CD4-positive, CD25-positive, alpha-beta regulatory T cell (primary cell): ENCODE measurements around the gene GPNMB. TPM values are rescaled to one million over a fixed set of nuclear protein-coding genes. Genes with fewer than 3 reads are reported as not detected.

Experiments
- ATAC-seq, 2 donors: fragments of 150-1000 bp; cut with Tn5 transposase; one replicate each; pipeline ENCODE4 v1.10.0; 2021; ENCODE audit warnings: low read depth in 2 of 2, moderate number of reproducible peaks in 2 of 2, moderate library complexity in 1 of 2
- DNase-seq, 3 donors: peaks; one replicate each; pipeline versions ENCODE4 v3.0.0 to v3.0.0-alpha.2; 2012 to 2022; ENCODE audit warnings: mixed read lengths in 1 of 3
- H3K27ac ChIP-seq: one replicate; pipeline ENCODE4 v1.7.0; 2013; ENCODE audit warnings: mild to moderate bottlenecking, low read length; ENCODE audit not compliant: insufficient read depth, poor library complexity, severe bottlenecking
- H3K27me3 ChIP-seq: one replicate; pipeline ENCODE4 v1.7.0; 2013; ENCODE audit warnings: low read length; ENCODE audit not compliant: control insufficient read depth, insufficient read depth
- H3K36me3 ChIP-seq: one replicate; pipeline ENCODE4 v1.7.0; 2013; ENCODE audit warnings: mild to moderate bottlenecking, low read length, moderate library complexity; ENCODE audit not compliant: control insufficient read depth, insufficient read depth
- H3K4me1 ChIP-seq: 2 replicates; pipeline ENCODE4 v1.7.0; 2013; ENCODE audit warnings: mild to moderate bottlenecking, low read length; ENCODE audit not compliant: insufficient read depth, control insufficient read depth, poor library complexity, severe bottlenecking
- H3K4me3 ChIP-seq: one replicate; pipeline ENCODE4 v1.7.0; 2013; ENCODE audit warnings: low read depth, mild to moderate bottlenecking, low read length, moderate library complexity
- H3K9me3 ChIP-seq, 2 experiments: 1 replicate in 1 of 2; 2 replicates in 1 of 2; pipeline ENCODE4 v1.7.0; 2013; ENCODE audit warnings: low read length in 2 of 2, mild to moderate bottlenecking in 1 of 2, moderate library complexity in 1 of 2; ENCODE audit not compliant: control insufficient read depth in 2 of 2
- H3K27ac Mint-ChIP-seq, 3 donors: one replicate each; pipeline ENCODE4 v1.8.0; 2020 to 2022; ENCODE audit warnings: mild to moderate bottlenecking in 3 of 3, mixed read lengths in 3 of 3, moderate library complexity in 2 of 3
- H3K27me3 Mint-ChIP-seq: one replicate; pipeline ENCODE4 v1.8.0; 2022; ENCODE audit warnings: mild to moderate bottlenecking, mixed read lengths
- H3K36me3 Mint-ChIP-seq: one replicate; pipeline ENCODE4 v1.8.0; 2020; ENCODE audit warnings: mixed read lengths
- H3K4me1 Mint-ChIP-seq, 4 donors: one replicate each; pipeline ENCODE4 v1.8.0; 2020 to 2022; ENCODE audit warnings: mixed read lengths in 4 of 4, mild to moderate bottlenecking in 1 of 4
- H3K4me3 Mint-ChIP-seq, 4 donors: one replicate each; pipeline ENCODE4 v1.8.0; 2020 to 2022; ENCODE audit warnings: mild to moderate bottlenecking in 4 of 4, mixed read lengths in 4 of 4, moderate library complexity in 3 of 4
- H3K9me3 Mint-ChIP-seq, 7 donors: one replicate each; pipeline ENCODE4 v1.8.0; 2020 to 2022; ENCODE audit warnings: mixed read lengths in 7 of 7, mild to moderate bottlenecking in 3 of 7, moderate library complexity in 2 of 7
- polyA plus RNA-seq, 4 donors: library from polyadenylated mRNA; unstranded; fragments of 300-500 nt; fragmentation: Illumina TruSeq; gene quantifications; one replicate each; pipeline ENCODE4 v1.2.3, GENCODE V29; 2021
- total RNA-seq: library from RNA; stranded (reverse); gene quantifications from one replicate; pipeline ENCODE4 v1.2.3, GENCODE V29; 2022

GPNMB gene
- total and polyA plus RNA-seq, 5 donors from 2014 or later: 0.66 TPM; not detected in 4

GRCh38 chr7:23230641-23231101 is 15.9 kb upstream of the GPNMB start:
- DNase-seq (no peak), ATAC-seq (no peak)
- peaks cover 4% of the 10 kb centered on the region for H3K27me3 Mint-ChIP-seq
- H3K4me1 ChIP-seq: no peaks in the 10 kb centered on the region
- H3K27ac Mint-ChIP-seq: no peak overlapping the region
- no peak overlapping the region for H3K4me3 Mint-ChIP-seq
- no peaks in the 10 kb centered on the region for H3K9me3 ChIP-seq
- no peaks in the 10 kb centered on the region for H3K27me3 ChIP-seq
- H3K4me1 Mint-ChIP-seq: peaks cover 0 to 8% (median 2%) of the 10 kb centered on the region in 4 donors
- H3K4me3 ChIP-seq: no peak overlapping the region
- H3K27ac ChIP-seq: no peak overlapping the region
- H3K9me3 Mint-ChIP-seq: no peaks in the 10 kb centered on the region
- H3K36me3 Mint-ChIP-seq: no peaks in the 10 kb centered on the region
- H3K36me3 ChIP-seq: no peaks in the 10 kb centered on the region

GRCh38 chr7:23232966-23233365 is 13.6 kb upstream of the GPNMB start:
- no peaks in the 10 kb centered on the region for H3K9me3 Mint-ChIP-seq
- no peak for ATAC-seq

GRCh38 chr7:23234569-23235296 is 11.8 kb upstream of the GPNMB start:
- no peaks in the 10 kb centered on the region for H3K9me3 Mint-ChIP-seq
- Histone ChIP-seq H3K27ac (no peak overlapping the region), H3K4me3 (no peak overlapping the region), H3K4me1 (no peaks in the 10 kb centered on the region), H3K36me3 (no peaks in the 10 kb centered on the region), H3K9me3 (no peaks in the 10 kb centered on the region), H3K27me3 (no peaks in the 10 kb centered on the region)
- H3K4me3 Mint-ChIP-seq: peak overlapping the region in 1 of 4 donors; percentile 33
- DNase-seq (no peak), ATAC-seq (no peak)
- peaks cover 4% of the 10 kb centered on the region for H3K27me3 Mint-ChIP-seq
- H3K36me3 Mint-ChIP-seq: no peaks in the 10 kb centered on the region
- H3K4me1 Mint-ChIP-seq: peaks cover 0 to 8% (median 2%) of the 10 kb centered on the region in 4 donors
- no peak overlapping the region for H3K27ac Mint-ChIP-seq

More at GRCh38 chr7:23232966-23233365, 13.6 kb upstream of the GPNMB start:
- Mint-ChIP-seq H3K27me3 (peaks cover 3% of the 10 kb centered on the region), H3K27ac (no peak overlapping the region), H3K36me3 (no peaks in the 10 kb centered on the region), H3K4me3 (no peak overlapping the region), H3K4me1 (peaks cover 0 to 8% (median 2%) of the 10 kb centered on the region in 4 donors)
- no peak overlapping the region for H3K27ac ChIP-seq
- DNase-seq: no peak
- H3K9me3 ChIP-seq: no peaks in the 10 kb centered on the region
- no peaks in the 10 kb centered on the region for H3K27me3 ChIP-seq
- H3K36me3 ChIP-seq: no peaks in the 10 kb centered on the region
- no peak overlapping the region for H3K4me3 ChIP-seq
- H3K4me1 ChIP-seq: no peaks in the 10 kb centered on the region

GRCh38 chr7:23235813-23236221 is 10.8 kb upstream of the GPNMB start:
- peaks cover 4% of the 10 kb centered on the region for H3K27me3 ChIP-seq
- ATAC-seq (no peak), DNase-seq (no peak)
- peaks cover 6% of the 10 kb centered on the region for H3K27me3 Mint-ChIP-seq
- no peaks in the 10 kb centered on the region for H3K36me3 ChIP-seq
- no peaks in the 10 kb centered on the region for H3K9me3 Mint-ChIP-seq
- H3K4me1 ChIP-seq: no peaks in the 10 kb centered on the region
- no peaks in the 10 kb centered on the region for H3K9me3 ChIP-seq
- peaks cover 0 to 8% (median 2%) of the 10 kb centered on the region in 4 donors for H3K4me1 Mint-ChIP-seq
- no peaks in the 10 kb centered on the region for H3K36me3 Mint-ChIP-seq
- no peak overlapping the region for H3K27ac Mint-ChIP-seq
- H3K27ac ChIP-seq: no peak overlapping the region
- no peak overlapping the region for H3K4me3 ChIP-seq
- H3K4me3 Mint-ChIP-seq: no peak overlapping the region

- H3K27me3 ChIP-seq: peaks cover 4% of the 10 kb centered on the region
- no peaks in the 10 kb centered on the region for H3K9me3 Mint-ChIP-seq
- no peak overlapping the region for H3K27ac ChIP-seq
- no peaks in the 10 kb centered on the region for H3K36me3 Mint-ChIP-seq
- H3K36me3 ChIP-seq: no peaks in the 10 kb centered on the region
- H3K9me3 ChIP-seq: no peaks in the 10 kb centered on the region
- H3K27me3 Mint-ChIP-seq: peaks cover 9% of the 10 kb centered on the region
- H3K4me3 Mint-ChIP-seq: no peak overlapping the region
- H3K4me1 Mint-ChIP-seq: peaks cover 0 to 8% (median 2%) of the 10 kb centered on the region in 4 donors
- DNase-seq (no peak), ATAC-seq (no peak)
- H3K4me1 ChIP-seq: no peaks in the 10 kb centered on the region
- no peak overlapping the region for H3K4me3 ChIP-seq
- peak overlapping the region in 1 of 3 donors; percentile 70 for H3K27ac Mint-ChIP-seq
Observed at GRCh38 chr7:23237000-23237399, 9.6 kb upstream of the GPNMB start.

- peaks cover 0 to 4% (median 0%) of the 10 kb centered on the region in 4 donors for H3K4me1 Mint-ChIP-seq
- peaks cover 11% of the 10 kb centered on the region for H3K27me3 Mint-ChIP-seq
- Histone ChIP-seq H3K27me3 (peaks cover 4% of the 10 kb centered on the region), H3K4me1 (no peaks in the 10 kb centered on the region), H3K9me3 (no peaks in the 10 kb centered on the region), H3K4me3 (no peak overlapping the region), H3K27ac (no peak overlapping the region), H3K36me3 (no peaks in the 10 kb centered on the region)
- H3K9me3 Mint-ChIP-seq: no peaks in the 10 kb centered on the region
- H3K36me3 Mint-ChIP-seq: no peaks in the 10 kb centered on the region
- ATAC-seq (no peak), DNase-seq (no peak)
- H3K27ac Mint-ChIP-seq: no peak overlapping the region
- no peak overlapping the region for H3K4me3 Mint-ChIP-seq
Observed at GRCh38 chr7:23238983-23239652, 7.5 kb upstream of the GPNMB start.

DNA sequence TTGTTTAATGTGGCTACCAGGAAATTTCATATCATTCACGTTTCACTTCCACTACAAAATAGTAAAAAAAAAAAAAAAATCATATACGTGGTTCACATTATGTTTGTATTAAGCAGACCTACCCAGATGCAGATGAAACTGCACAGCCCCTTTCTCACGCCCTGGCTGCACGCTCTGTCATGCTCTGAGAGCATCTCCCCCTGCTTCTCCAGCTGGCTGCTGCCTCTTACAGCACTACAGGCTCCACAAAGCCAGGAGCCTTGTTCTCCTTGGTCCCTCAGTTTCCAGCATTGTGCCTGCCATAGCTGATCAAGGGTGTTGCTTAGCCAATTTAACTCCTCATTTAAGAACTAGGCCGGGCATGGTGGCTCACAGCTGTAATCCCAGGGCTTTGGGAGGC is 6.9 kb upstream of the GPNMB start:
- Mint-ChIP-seq H3K27me3 (peaks cover 17% of the 10 kb centered on the region), H3K4me1 (peaks cover 0 to 2% (median 0%) of the 10 kb centered on the region in 4 donors), H3K27ac (no peak overlapping the region), H3K4me3 (no peak overlapping the region), H3K9me3 (no peaks in the 10 kb centered on the region), H3K36me3 (no peaks in the 10 kb centered on the region)
- Histone ChIP-seq H3K9me3 (no peaks in the 10 kb centered on the region), H3K27ac (no peak overlapping the region), H3K36me3 (no peaks in the 10 kb centered on the region), H3K27me3 (peaks cover 4% of the 10 kb centered on the region), H3K4me1 (no peaks in the 10 kb centered on the region), H3K4me3 (no peak overlapping the region)
- ATAC-seq (no peak), DNase-seq (no peak)
